22Rv1 (cell line): ENCODE results near the gene HCST.

Source experiments
- CTCF ChIP-seq: fragments of 450-650 bp; IDR thresholded peaks from 2 replicates; pipeline ENCODE4 v1.5.1; 2017; ENCODE audit warnings: mild to moderate bottlenecking
- ZFX ChIP-seq: fragments of 450-650 bp; IDR thresholded peaks from 2 replicates; pipeline ENCODE4 v1.6.1; 2017; ENCODE audit warnings: antibody characterized with exemption, borderline replicate concordance

- TF ChIP-seq CTCF (no peak), ZFX (no peak)
Observed at GRCh38 chr19:35905178-35905727, 2.9 kb downstream of the HCST start.
